DMS 273 treated with DMSO at 0.1 percent for 48 hours (cell line): ENCODE results near the gene MAPRE2.

Experiments
- DNase-seq: peaks from one replicate; lab custom pipeline; 2025; lab: John Stamatoyannopoulos, UW

The MAPRE2 gene

DNA sequence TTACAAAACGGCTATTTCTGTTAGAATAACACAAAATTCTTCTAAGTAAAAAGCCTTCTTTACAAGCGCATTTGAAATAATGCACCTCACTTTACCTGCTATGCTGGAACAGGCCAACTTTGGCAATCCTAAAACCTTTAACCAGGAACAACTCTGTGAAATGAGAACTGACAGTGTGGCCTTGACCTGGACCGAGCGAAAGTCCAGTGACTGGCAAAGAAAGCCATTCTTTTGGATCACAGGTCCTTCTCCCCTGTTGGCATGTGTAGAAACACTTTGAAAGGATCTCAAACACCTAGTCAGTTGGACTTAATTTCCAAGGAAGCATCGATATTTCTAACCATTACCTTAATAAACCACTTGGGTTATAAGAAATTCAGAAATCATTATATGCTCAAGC lies 21.2 kb downstream of the MAPRE2 start:
- DNase-seq, result no peak

DNA sequence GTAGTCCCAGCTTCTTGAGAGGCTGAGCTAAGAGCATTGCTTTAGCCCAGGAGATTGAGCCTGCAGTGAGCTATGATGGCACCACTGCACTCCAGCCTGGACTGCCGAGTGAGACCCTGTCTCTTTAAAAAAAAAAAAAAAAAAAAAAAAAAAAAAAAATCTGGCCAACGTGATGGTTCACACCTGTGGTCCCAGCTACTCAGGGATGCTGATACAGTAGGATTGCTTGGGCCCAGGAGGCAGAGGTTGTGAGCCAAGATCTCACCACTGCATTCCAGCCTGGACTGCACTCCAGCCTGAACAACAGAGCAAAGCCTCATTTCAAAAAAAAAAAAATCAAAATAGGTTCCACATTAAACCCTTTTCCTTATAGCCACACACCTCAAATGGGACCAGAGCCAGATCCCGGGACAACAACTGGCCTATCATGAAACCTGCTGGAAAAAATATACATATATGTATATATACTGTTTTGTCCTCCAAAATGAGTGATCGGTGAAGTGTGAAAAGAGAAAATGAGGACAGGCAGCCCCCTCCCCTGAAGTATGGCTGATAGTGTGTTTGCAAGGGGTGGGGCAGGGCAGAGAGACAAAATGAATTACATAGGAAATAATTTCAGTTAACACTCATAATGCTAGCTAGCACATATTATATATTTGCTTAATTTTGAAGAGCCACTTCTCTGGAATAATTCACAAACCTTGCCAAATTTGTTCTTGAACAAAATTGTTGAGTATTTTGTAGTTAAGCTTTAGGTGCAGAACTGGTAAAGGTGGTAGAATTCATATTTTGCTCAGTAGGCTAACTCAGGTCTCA lies 22.9 kb downstream of the MAPRE2 start:
- no peak for DNase-seq

DNA sequence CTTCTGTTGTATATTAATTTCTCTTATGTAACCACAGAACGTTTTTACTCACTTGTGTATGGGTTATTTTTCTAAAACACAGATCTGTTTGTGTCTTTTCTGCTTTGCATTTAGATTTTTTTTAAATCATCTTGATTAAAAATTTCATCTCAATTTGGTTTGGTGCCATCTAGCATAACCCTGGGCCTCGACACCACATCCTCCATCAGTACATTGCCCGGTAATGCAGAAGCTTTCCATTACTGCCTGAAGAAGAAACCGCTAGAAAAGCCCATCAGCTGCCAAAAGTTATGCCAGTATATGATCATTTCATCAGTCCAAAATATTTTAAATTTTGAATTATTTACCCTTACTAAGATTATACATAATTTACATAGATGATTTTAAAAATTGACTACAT lies 26.2 kb downstream of the MAPRE2 start:
- DNase-seq, result no peak

DNA sequence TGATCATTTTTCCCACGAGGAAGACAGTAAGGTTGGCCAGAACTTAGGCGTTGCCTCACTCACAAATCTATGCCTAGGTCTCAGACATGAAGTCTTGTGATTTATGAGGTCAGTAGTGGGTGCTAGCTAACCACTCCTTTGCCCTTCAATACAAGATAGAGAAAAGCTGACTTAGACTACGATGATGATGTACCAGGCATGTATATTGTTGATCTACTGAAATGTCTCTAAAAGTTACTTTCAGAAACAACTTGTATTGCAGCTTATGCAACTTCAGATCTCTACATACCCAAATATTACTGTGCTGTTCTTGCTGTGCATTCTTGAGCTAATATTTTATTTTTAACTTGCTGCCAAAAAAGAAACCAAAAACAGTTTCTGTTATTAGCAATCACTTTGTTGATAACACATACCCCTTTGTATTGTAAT lies 30.6 kb downstream of the MAPRE2 start:
- DNase-seq, result no peak

DNA sequence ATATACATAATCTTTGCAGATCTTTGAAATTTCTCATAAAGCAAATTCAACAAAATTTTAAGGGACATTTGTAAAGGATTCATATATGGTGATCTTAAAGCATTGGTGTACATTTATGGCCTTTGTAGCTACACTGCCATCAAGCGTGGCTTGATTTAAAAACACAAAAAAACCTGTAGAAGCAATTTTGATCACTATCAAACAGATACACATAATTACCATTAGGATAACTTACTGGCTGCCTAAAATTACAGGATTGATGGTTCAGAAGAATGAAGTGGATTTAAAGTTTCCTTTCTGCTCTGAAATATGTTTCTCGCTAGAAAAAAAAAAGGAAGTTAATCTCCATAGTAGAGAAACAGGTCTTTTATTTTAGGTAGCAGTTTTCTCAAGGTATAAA lies 31.4 kb downstream of the MAPRE2 start:
- DNase-seq, result no peak

DNA sequence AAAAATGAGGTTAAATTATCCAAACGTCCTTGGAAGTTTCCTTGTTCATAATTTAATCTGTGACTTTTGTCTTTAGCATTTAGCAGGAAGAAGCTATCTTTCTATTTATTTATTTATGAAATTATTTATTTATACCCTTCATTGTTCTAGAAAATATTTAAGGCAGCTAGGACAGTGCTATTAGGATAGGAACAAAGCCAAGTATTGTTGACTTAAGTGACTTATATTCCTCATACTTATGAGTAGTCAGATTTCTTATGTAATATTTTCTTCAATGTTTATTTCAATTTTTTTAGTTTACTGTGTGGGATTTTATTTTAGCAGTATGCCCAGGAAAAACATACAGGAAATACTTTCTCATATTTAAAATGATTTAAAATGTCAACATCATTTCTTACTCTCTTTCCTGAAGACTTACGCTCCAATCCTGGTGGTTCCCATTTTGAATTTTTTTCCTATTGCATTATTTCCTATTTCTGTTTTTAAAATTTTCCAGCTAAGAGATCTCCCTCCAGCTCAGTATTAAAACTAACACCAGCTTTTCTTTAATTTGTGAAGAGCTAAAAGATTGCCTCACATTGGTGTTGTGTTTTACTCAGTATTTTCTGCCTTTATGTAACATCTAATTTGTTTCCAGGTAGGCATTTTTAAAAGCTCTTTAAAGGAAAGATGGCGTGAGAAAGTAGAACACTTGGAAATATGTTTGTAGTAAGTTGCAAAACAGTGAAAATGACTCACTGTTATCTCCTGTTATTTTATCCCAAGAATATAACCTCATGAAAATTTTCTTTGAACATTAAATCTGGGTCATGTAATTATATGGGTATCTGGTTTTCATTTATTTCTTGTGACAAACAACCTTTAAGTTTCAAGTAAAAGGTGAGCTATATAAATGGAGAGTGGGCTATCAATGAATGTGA lies 32.2 kb downstream of the MAPRE2 start:
- DNase-seq, result no peak

DNA sequence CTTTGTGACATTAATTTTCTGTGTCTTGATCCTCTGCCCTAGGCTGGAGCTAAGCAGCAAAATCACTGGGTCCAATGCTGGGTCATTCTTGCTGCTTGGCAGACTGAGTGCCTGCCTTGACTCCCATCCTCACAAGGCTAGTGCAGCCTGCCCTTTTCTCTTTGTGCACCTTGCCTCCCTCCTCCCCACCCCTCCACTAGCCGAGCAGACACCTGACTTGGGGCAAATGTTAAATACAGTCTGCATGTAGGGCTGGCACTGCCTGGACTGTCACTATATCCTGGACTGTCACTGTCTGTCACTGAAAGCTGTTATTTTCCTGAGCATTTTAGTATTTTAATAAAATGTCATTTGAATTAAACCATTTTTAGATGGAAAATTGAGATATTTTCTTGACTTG lies 33.4 kb downstream of the MAPRE2 start:
- no peak for DNase-seq

DNA sequence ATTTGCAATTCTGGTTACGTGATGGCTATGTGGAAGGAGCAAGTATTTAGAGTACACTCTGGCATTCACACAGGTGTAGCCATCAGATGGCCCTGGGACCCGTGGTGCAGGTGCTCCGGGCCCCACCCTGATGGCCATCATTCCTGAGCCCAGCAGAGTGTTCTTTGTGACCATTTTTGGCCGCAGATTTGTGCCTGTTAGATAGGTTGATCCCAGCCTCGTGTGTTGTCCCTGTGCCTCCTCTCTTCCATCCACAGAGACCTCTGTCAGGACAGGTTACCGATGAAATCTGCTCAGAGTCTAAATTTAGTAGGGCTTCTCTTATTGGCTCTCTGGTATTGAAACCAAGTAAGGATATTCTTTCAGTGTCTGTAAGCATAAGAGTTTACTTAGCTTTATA lies 33.9 kb downstream of the MAPRE2 start:
- no peak for DNase-seq

DNA sequence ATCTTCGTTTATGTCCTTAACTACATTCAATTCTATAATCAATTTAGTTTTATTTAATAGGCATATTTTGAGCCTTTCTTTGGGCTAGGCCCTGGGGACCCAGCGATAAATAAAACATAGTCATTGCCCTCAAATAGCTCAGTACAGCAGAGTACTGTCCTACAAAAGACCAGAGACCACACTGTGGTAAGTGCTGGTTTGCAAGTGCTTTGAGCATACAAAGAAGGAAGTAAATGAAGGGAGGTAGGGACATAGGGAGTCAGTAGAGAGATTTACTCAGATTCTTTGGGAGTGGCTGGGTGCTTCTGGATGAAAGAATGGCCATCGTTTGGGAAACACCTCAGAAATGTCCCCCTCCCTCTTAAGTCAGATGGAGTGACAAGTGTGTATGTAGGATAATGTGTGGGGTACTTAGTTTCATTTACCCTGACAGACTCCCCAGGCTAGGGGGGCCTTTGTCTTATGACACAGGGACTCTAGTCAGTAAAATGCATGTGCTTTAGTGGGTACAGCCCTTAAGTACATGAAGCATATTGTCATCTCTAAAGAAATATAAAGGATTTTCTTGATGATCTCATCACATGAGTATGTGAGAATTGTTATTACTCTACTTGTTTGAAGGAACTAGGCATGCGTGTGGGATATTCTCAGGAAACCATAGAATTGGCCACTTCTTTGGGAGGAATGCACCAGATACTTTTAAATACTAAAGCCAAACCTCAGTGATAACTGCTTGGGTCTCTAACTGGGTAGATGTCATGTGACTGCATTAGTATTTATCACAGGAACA lies 35.1 kb downstream of the MAPRE2 start:
- DNase-seq, result no peak

DNA sequence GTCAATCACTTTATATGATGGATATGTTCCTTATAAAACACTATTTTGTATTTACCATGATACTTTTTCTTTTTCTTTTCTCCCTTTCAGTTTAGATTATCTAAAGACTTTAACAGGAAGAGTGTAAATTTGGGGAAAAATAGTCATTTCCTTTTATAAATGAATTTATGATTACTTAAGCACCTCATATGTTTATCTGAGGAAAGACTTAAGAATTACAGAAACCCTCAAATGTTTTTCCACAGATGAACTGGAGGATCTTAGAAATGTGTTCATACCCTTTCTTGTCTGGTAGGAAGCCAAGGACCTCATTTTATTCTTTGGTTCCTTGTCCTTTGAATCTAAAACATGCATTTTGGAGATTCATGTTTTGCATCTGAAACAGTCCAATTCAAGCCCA lies 36.7 kb downstream of the MAPRE2 start:
- no peak for DNase-seq

DNA sequence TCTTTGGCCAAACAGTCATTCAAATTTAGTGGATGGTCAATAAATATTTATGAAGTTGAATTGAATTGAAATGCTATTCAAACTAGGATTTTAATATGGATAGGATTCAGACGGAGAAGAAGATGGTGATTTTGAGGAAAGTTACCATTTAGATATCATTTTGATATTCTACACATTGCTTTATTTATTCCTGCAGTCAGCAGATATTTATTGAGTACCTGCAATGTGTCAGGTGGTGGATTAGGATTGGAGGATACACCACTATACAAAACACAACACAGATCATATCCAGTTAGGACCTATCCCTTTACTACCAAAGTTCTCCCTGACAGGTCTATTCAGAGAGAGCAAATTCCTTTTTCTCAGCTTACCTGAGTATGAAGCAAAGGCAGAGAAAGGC lies 38.8 kb downstream of the MAPRE2 start:
- no peak for DNase-seq

DNA sequence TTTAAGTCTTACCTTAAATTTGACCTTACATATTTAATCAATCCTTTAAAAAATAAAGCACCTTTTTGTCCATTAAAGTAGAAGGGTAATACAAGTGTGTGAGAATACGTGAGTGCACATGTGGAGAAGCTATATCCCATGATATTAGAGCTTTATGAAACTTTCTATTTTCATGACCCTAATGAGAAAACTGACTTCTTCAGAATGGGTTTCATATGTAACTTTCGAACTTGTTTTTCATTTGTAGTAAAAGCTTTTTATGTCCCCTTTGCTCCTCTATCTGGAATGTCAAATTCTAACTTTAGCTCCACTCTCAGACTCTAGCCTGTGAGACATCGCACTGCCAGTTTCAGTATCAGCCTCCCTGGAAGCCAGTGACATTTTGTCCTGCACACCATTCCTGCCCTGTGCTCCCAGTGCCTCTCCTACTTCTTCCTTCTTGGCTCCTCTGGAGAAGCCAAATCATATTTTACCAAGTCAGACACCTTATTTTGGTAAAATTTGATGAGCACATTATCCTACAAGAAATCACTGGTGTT lies 42.0 kb downstream of the MAPRE2 start:
- DNase-seq, result no peak

DNA sequence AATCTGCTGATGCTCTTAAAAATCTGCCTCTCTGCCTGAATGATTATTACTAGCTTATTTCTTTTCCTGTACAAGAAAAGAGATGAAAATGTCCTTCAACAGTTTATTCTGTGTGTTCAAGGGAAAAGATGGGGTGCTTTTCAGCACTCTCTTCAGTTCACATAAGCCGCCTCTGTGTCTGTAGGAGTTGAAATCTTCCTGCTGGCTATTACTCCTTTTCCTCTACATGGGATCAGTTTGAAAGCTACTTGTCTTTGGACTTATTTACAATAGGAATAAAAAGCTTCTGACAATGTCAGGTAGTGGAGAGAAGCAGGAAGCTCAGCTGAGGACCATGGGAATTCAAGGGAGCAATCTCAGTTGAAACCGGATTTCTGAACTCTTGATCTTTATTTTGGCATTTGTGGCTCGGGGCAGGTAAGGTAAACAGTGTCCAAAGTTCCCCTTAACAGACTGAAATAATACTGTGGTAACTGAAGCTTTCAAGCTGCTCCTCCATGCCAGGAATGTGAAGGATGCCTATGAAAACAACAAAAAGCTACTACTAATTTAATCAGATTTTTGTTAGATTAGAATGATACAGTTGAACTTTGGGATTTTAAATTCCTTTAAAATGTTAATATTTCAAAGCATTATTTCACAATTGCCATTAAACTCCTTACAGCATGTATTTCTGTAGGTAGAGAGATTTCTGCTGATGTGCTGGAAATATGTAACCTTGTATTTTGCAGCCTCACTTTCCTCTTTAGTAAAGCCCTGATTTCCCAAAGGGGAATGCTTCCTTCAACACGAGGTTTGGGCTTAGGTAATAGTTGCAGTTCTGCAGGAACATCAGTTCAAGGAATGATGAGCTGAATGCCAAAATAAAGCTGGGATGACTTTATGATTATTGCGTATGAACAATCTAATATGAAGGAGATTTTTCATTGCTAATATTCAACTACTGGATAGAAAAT lies 43.6 kb downstream of the MAPRE2 start:
- no peak for DNase-seq

DNA sequence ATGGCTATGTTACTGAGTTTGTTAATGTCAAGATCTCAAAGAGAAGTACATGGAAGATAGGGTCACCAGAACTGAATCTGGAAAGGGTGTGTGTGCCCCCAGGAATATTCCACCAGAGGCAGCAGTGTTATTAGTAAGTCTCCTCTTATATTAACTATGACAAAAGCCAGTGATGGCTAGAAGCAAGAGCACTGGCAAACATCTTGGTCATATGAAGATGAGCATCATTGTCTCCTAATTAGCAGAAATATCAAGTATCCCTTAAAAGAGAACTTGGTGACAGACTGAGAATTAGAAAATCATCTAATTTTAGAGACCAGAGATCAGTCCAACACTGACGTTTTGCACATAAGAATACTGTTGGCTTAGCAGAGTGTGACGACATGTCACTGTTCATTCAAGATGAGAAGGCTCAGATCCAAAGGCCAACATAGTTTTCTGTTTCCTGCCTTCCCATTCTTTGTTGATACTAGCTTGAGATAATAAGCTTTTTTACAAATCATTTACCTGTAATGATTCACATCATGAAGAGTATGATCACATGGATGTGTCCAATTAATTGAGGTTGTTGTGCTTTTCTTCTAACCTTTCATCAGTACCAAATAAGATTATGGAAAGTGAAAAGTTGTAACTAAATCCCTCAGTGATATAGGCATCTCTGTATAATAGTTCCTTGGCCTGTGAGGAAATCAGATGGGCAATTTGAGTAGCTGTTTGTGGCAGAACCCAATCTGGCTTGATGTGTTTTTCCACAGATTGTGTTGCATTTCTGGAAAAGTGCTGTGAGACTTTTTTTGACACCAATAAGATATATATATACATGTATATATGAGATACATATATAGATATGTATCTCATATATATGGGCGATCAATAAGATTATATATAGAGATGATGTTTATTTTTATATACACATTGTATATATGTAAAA lies 44.5 kb downstream of the MAPRE2 start:
- no peak for DNase-seq

DNA sequence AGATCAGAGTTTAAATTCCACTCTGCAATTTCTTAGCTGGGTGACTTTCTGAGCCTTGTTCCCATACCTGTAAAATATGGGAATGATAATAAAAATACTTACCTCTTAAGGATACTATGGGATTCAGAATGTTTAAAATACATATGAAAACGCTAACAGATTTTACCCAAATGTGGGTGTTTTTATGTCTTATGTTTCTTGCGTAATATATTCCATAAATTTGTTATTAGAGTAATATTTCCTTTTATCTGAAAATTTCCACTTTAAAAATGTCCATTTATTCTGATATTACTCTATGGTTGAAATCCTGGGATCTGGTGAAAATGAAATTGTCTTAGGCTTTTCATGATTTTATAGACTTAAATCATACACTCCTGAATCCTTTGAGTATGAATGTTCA lies 45.5 kb downstream of the MAPRE2 start:
- DNase-seq, result no peak

DNA sequence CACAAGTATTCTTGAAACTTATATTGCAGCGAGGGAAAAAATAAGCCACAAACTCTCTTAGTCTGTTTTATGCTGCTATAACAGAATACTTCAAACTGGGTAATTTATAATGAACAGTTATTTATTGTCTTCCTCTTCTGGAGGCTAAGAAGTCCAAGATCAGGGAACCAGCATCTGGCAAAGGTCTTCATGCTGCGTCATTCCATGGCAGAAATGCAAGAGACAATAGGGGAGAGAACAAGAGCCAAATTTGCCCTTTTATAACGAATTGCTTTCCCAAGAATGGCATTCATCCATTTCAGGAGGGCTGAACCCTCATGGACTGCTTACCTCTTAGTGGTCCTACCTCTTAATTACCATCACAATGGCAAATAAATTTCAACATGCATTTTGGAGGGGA lies 46.5 kb downstream of the MAPRE2 start:
- no peak for DNase-seq

DNA sequence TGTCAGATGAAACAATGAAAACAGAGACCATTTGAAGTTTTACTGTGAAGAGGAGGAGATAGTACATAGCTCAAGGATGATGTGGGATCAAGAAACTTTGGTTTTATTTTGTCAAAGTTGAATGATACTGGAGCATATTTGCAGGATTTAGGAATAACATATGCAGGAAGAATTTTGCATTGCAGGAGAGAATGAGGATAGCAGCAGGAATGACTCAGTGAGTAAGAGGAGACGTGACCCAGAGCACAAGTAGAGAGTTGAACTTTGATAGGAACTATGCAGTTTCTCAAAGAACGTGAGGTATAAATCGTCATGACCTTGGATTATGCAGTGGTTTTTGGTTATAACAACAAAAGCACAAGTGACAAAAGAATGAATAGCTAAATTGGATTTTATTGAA lies 47.7 kb downstream of the MAPRE2 start:
- no peak for DNase-seq

DNA sequence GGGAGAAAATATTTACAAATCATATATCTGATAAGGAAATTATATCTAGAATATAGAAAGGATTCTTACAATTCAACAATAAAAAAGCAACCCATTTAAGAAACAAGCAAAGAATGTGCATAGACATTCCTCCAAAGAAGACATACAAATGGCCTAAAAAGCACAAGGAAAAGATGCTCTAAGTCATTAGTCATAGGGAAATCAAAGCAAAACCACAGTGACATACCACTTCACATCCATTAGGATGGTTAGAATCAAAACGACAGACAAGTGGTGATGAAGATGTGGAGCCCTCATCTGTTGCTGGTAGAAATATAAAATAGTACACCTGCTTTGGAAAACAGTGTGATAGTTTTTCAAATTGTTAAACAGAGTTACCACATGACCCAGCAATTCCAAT lies 48.2 kb downstream of the MAPRE2 start:
- DNase-seq, result no peak

DNA sequence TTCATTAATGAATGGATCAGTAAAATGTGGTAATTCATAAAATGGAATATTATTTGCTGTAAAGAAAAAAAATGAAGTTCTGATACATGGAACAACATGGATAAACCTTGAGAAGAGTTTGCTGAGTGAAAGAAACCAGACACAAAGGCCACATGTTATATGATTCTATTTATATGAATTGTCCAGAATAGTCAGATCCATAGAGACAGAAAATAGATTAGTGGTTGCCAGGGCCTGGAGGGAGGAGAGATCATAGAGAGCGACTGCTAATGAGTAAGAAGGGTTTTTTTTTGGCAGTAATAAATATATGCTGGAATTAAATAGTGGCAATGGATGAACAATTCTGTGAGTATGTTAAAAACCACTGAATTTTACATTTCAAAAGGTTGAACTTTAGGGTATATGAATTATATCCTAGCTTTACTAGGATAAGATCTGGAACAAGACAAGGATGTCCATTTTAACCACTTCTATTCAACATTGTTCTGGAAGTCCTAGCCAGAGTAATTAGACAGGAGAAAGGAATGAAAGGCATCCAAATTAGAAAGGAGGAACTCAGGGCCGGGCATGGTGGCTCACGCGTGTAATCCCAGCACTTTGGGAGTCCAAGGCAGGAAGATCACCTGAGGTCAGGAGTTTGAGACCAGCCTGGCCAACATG lies 48.8 kb downstream of the MAPRE2 start:
- DNase-seq, result no peak
